Measurements from ENCODE around the gene LTK.

LTK gene

DNA sequence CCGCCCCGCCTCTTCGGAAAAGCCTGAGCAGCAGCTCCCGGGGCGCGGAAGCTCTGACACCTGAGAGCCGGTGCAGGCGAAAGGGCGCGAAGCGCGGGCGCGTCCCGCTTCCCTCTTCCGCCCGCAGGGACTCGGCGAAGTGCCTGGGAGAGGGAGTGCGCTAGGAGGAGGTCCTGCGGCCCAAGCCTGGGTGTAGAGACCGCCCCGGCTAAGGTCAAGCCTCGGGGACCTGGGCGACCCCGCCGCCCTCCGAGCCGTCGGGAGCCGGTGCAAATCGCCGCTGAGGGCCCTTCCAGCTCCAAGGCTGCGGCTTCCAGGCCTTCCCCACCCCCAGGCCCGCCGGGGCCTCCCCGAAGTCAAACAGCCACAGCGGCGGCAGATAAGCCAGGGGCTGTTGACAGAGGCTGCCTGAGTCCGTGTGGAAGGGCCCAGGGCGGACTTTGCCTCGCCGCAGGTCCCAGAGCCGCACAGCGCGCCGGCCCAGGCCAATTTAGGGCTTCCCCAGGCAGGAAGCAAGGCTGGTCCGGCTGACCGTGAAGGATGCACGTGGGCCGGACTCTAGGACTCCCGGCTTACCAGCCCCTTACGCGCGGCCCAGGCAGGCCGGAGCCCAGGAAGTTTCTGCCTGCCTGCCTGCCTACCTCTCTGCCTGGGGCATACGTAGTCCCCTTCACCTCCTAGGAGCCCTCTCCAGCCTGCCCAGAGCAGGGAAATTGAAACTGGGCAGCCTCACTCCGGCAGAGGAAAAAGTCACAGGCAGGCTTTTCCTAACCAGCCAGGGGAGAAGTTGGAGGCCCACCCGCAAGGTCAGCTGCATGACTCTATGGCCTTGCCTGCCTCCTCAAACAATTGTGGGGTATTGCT is 17.7 kb downstream of the LTK start:
- TF ChIP-seq CTCF (conservative IDR thresholded peaks at IDR 0.05) = no peak
- no peak for TF ChIP-seq ZFX (IDR thresholded peaks at IDR 0.05)
- no peak overlapping the region for H3K27ac ChIP-seq

DNA sequence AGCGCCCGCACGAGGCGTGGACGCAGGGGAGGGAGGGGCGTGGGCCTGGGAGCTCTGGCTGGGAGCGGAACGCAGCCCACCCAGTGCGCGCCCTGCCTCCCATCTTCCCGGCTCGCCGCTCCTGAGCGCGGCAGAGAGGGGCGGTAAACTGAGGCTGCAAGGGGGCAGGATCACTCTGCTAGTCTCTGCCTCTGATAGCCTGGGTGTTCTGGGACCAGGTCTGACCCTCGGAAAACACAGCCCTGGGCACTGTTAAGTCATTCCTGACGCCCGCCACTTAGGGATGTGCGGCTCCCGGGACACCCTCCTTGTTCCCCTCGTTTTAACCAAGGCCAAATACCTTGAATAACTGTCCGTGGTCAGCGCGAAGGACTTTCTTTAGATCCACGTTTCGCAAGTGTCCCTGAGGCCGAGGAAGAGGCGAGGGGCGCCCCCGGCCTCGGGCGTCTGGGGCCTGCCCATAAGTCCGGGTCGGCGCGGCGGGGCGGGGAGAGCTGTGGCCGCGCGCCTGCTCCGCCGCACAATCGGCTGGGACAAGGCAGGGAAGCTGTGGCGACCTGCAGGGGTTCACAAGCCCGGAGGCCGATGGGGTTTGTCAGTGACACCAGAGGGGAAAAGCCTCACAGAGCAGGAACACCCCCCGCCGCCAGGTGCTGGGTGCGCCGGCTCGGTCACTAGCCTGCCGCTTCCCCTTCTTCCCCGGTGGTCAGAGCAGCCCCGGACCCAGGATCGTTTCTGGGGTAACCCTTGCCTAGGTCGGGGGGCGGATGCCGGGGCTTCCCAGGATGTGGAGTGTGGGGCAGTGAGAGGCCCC is 18.5 kb downstream of the LTK start:
- TF ChIP-seq CTCF (conservative IDR thresholded peaks at IDR 0.05) = no peak
- TF ChIP-seq ZFX (IDR thresholded peaks at IDR 0.05) = no peak

DNA sequence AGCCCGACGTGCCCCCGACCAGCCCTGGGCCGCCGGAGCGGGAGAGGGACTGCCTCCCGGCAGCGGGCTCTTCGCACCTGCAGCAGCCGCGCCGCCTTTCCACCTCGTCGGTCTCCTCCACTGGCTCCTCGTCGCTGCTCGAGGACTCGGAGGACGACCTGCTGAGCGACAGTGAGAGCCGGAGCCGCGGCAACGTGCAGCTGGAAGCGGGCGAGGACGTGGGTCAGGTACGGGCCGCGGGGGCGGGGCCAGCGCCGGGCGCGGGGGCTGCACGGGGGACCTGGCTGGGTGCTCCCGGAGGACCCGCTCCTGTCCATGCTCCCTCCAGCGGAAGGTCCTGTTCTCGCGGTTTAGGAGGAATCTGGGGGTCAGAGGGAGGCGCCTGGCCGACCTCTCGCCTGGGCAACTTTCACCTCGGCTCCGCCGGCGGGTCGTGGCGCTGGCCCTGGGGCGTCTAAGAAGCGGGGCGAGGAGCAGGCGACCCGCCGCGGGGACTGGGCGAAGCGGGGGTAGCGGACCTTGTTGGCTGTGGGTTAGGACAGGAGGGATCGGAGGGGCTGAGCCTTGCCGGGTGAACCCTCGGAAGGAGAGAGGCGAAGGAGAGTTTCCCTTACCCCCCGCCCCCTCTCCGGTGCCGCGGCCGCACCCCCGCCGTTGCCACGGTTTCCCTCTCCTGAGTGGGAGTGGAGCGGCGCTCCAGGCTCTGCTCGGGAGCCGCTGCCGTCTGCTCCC is 19.3 kb downstream of the LTK start:
- no peak overlapping the region; the same call in 1 of the 2 replicates for H3K27ac ChIP-seq
- TF ChIP-seq ZFX (IDR thresholded peaks at IDR 0.05) = no peak
- no peak for TF ChIP-seq CTCF (conservative IDR thresholded peaks at IDR 0.05)

More for the DNA sequence above, 18.5 kb downstream of the LTK start:
- no peak overlapping the region for H3K27ac ChIP-seq

GRCh38 chr15:41493902-41494189 is 19.8 kb downstream of the LTK start:
- H3K27ac ChIP-seq = no peak overlapping the region; the same call in 1 of the 2 replicates
- TF ChIP-seq CTCF (conservative IDR thresholded peaks at IDR 0.05) (no peak), ZFX (IDR thresholded peaks at IDR 0.05) (no peak)

DNA sequence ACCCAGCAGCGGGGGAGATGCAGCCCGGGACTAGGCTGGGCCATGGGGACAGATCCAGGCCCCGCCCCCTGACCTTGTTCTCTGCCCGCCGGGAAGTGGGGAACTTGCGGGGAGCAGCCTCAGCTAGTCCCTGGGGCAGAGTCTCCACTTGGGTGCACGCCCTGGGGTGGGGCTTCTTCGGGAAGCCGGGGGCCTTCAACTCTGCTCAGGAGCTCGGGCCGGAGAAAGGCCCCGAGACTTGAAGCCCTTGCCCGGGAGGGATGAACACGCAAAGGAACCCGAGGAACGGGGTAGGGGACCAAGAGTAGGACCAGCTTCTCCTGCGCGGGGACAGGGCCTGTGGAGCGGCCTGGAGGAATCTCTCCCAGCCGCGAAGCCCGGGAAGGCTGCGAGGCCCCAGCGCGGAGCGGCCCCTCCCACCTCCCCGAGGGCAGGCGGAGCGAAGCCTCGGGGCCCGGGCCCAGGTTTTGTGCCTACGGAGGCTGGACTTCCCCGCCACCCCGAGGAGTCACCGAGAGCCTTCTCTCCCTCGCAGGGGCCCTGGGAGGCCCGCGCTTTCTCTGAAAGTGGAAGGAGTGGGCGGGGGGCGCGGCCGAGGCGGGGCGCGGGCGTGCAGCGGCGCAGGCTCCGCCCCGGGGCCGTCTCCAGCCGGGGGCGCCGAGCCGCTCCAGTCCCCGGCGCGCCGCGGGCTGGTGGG is 20.3 kb downstream of the LTK start, which contains the start of gene ITPKA:
TSS of gene ITPKA (plus strand) at position 670 of the 697 bp plus-strand sequence. CDS start 54 bp downstream, outside the sequence.
- no peak for TF ChIP-seq CTCF (conservative IDR thresholded peaks at IDR 0.05)
- TF ChIP-seq ZFX (IDR thresholded peaks at IDR 0.05) = peak; percentile 55; the same call in 1 of the 2 replicates
- peak within 1 kb of the TSS; percentile 36 for H3K27ac ChIP-seq

GRCh38 chr15:41492597-41493204 is 20.9 kb downstream of the LTK start:
- peak overlapping the region; percentile 36; the same call in 1 of the 2 replicates for H3K27ac ChIP-seq
- TF ChIP-seq CTCF (conservative IDR thresholded peaks at IDR 0.05) (no peak), ZFX (IDR thresholded peaks at IDR 0.05) (no peak)
